ENCODE results near the gene WFDC2.

Gene WFDC2

DNA sequence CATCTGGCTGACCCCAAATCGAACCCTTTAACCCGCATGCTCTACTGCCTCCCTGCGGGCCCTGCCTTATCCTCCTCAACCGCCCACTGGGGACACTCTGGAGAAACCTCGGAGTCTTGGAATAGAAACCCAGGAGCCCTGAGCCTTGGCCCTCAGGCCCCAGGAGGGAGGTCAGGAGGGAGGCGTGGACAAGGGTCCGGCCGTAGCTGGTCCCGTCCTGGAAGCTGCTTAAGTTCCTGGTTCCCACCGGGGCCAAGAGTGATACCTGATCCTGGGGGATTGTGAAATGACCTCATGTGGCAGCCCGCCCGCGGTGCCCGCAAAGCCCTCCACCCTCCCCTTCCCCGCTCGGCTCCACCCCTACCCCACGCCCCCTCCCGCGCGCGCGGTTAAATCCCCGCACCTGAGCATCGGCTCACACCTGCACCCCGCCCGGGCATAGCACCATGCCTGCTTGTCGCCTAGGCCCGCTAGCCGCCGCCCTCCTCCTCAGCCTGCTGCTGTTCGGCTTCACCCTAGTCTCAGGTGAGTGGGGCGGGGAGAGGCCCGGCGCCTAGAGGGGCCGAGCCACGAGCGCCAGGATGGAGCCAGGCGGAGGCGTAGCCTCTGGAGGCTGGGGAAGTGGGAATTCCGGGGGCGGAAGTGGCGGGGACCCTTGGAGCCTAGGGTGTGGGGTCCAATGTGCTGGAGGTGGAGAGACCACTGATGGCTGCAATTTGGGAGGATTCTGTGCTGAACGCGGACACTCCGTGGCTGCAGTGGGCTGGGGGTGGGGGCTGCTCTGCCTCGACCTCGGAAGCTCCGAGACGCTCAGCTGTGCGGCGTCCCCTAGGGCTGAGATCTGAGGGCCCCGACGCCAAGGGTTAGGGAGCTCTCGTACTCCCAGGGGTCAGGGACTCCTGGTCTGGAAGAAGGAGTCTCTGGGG, at the start of gene WFDC2:
WFDC2 (plus strand) TSS at position 418 of the 926 bp plus-strand sequence; CDS start at position 447, 29 bp downstream.
- DNase-seq (ENCODE audit: low read depth) = no peak
- H3K4me3 ChIP-seq (ENCODE audit: low read length) = peak within 1 kb of the TSS; percentile 36

DNA sequence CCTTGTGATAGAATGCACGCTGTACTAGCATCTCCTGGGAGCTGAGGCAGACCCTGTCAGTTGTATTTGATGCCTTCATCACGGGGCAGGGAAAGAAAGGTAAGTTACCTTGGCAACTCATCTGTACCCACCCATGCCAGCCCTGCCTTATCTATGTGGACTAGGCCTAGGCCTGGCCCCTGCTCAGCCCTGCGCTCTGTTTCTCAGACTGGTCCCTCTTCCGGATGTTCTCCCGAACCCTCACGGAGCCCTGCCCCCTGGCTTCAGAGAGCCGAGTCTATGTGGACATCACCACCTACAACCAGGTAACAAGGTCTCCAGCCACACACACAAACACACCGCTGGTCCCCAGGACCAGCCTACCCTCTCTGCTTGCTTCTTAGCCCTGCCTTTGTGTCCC, 49.4 kb upstream of the WFDC2 start:
- no peak overlapping the region for H3K4me3 ChIP-seq (ENCODE audit: low read length)
- DNase-seq (ENCODE audit: low read depth) = no peak
- TF ChIP-seq, protein P1, sequence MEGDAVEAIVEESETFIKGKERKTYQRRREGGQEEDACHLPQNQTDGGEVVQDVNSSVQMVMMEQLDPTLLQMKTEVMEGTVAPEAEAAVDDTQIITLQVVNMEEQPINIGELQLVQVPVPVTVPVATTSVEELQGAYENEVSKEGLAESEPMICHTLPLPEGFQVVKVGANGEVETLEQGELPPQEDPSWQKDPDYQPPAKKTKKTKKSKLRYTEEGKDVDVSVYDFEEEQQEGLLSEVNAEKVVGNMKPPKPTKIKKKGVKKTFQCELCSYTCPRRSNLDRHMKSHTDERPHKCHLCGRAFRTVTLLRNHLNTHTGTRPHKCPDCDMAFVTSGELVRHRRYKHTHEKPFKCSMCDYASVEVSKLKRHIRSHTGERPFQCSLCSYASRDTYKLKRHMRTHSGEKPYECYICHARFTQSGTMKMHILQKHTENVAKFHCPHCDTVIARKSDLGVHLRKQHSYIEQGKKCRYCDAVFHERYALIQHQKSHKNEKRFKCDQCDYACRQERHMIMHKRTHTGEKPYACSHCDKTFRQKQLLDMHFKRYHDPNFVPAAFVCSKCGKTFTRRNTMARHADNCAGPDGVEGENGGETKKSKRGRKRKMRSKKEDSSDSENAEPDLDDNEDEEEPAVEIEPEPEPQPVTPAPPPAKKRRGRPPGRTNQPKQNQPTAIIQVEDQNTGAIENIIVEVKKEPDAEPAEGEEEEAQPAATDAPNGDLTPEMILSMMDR (conservative IDR thresholded peaks at IDR 0.05; ENCODE audit: low read depth, low read length) = no peak

More for the DNA sequence above, at the start of gene WFDC2:
- TF ChIP-seq, protein P1 (conservative IDR thresholded peaks at IDR 0.05; ENCODE audit: low read depth, low read length) = peak; percentile 19

DNA sequence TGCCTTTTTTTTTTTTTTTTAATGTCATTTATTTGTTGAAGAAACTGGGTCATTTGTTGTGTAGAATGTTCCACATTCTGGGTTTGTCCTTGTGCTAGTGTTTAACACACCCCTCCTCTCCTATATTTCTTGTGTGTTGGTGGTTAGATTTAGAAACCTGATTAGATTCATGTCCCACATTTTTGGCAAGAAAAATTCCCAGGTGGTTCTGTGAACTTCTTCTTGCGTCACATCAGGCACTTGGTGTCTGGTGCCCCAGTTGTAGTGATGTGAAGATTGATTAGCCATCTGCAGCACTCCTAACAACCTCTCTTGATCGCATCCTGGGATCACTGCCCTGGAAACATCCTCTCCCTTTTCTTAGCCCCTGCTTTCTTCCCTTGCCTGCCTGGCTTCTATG, 45.9 kb upstream of the WFDC2 start:
- DNase-seq (ENCODE audit: low read depth) = no peak
- TF ChIP-seq, protein P1 (conservative IDR thresholded peaks at IDR 0.05; ENCODE audit: low read depth, low read length) = no peak

DNA sequence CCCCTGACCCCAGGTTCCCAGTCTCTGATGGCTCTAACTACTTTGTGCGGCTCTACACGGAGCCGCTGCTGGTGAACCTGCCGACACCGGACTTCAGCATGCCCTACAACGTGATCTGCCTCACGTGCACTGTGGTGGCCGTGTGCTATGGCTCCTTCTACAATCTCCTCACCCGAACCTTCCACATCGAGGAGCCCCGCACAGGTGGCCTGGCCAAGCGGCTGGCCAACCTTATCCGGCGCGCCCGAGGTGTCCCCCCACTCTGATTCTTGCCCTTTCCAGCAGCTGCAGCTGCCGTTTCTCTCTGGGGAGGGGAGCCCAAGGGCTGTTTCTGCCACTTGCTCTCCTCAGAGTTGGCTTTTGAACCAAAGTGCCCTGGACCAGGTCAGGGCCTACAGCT, 44.0 kb upstream of the WFDC2 start:
- H3K4me3 ChIP-seq (ENCODE audit: low read length) = no peak overlapping the region
- TF ChIP-seq, protein P1 (conservative IDR thresholded peaks at IDR 0.05; ENCODE audit: low read depth, low read length) = no peak
- DNase-seq (ENCODE audit: low read depth) = no peak

More for the DNA sequence above, 45.9 kb upstream of the WFDC2 start:
- no peak overlapping the region for H3K4me3 ChIP-seq (ENCODE audit: low read length)

- no peak for DNase-seq (ENCODE audit: low read depth)
- H3K4me3 ChIP-seq (ENCODE audit: low read length) = no peak overlapping the region
- TF ChIP-seq, protein P1 (conservative IDR thresholded peaks at IDR 0.05; ENCODE audit: low read depth, low read length) = no peak
Observed at GRCh38 chr20:45426320-45427016, 43.1 kb upstream of the WFDC2 start.

- TF ChIP-seq, protein P1 (conservative IDR thresholded peaks at IDR 0.05; ENCODE audit: low read depth, low read length) = no peak
- H3K4me3 ChIP-seq (ENCODE audit: low read length) = no peak overlapping the region
- no peak for DNase-seq (ENCODE audit: low read depth)
Observed at GRCh38 chr20:45427236-45428149, 42.1 kb upstream of the WFDC2 start.
